NB4 (cell line): Measurements from ENCODE around the gene ELAC1.
"Not testable (repeated sequence)": the region's sequence is repeated elsewhere in the genome, so short reads cannot be mapped to it uniquely, and the experiment has no call there.

Experiments used
- MYC ChIP-seq: IDR thresholded peaks from 2 replicates; pipeline ENCODE4 v1.6.1; 2011; ENCODE audit warnings: low read depth, low read length
- POLR2A ChIP-seq: IDR thresholded peaks from 2 replicates; pipeline ENCODE4 v1.6.1; 2011; ENCODE audit warnings: mild to moderate bottlenecking; ENCODE audit not compliant: insufficient read length; ENCODE audit errors: extremely low read depth
- TF ChIP-seq, protein P1 (sequence below): IDR thresholded peaks from one replicate; pipeline ENCODE4 v1.5.1; 2012; ENCODE audit warnings: low read depth, low read length

DNA sequence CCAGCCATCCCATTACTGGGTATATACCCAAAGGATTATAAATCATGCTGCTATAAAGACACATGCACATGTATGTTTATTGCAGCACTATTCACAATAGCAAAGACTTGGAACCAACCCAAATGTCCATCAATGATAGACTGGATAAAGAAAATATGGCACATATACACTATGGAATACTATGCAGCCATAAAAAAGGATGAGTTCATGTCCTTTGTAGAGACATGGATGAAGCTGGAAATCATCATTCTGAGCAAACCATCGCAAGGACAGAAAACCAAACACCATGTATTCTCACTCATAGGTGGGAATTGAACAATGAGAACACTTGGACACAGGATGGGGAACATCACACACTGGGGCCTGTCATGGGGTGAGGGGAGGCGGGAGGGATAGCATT lies 35.3 kb downstream of the ELAC1 start:
- TF ChIP-seq, protein P1, sequence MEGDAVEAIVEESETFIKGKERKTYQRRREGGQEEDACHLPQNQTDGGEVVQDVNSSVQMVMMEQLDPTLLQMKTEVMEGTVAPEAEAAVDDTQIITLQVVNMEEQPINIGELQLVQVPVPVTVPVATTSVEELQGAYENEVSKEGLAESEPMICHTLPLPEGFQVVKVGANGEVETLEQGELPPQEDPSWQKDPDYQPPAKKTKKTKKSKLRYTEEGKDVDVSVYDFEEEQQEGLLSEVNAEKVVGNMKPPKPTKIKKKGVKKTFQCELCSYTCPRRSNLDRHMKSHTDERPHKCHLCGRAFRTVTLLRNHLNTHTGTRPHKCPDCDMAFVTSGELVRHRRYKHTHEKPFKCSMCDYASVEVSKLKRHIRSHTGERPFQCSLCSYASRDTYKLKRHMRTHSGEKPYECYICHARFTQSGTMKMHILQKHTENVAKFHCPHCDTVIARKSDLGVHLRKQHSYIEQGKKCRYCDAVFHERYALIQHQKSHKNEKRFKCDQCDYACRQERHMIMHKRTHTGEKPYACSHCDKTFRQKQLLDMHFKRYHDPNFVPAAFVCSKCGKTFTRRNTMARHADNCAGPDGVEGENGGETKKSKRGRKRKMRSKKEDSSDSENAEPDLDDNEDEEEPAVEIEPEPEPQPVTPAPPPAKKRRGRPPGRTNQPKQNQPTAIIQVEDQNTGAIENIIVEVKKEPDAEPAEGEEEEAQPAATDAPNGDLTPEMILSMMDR: not testable (repeated sequence)
- TF ChIP-seq MYC, POLR2A: not testable (repeated sequence)
